Progenitor cell of endocrine pancreas (in vitro differentiated cells): ENCODE measurements around the gene TNFRSF18. TPM values are rescaled to one million over a fixed set of nuclear protein-coding genes. Genes with fewer than 3 reads are reported as not detected.

Experiments used
- DNase-seq: peaks from one replicate; pipeline ENCODE4 v3.0.0; 2021; ENCODE audit warnings: low spot score; ENCODE audit not compliant: unreplicated experiment
- H3K27ac Mint-ChIP-seq: 2 replicates; pipeline ENCODE4 v1.8.0; 2021; ENCODE audit warnings: mild to moderate bottlenecking, moderate library complexity, mixed read lengths
- H3K27me3 Mint-ChIP-seq: 2 replicates; pipeline ENCODE4 v1.8.0; 2021; ENCODE audit warnings: mixed read lengths
- H3K36me3 Mint-ChIP-seq: 2 replicates; pipeline ENCODE4 v1.8.0; 2022; ENCODE audit warnings: mixed read lengths; ENCODE audit not compliant: insufficient read depth
- H3K4me1 Mint-ChIP-seq: 2 replicates; pipeline ENCODE4 v1.8.0; 2021; ENCODE audit warnings: low read depth, mixed read lengths
- H3K4me3 Mint-ChIP-seq: 2 replicates; pipeline ENCODE4 v1.8.0; 2021; ENCODE audit warnings: low read depth, mild to moderate bottlenecking, moderate library complexity, mixed read lengths
- H3K9me3 Mint-ChIP-seq: 2 replicates; pipeline ENCODE4 v1.8.0; 2021; ENCODE audit warnings: low read depth, mixed read lengths
- CTCF ChIP-seq: fragments of 200-600 bp; sonication (generic); IDR thresholded peaks from one replicate; pipeline ENCODE4 v1.5.0; 2021; ENCODE audit warnings: antibody characterized with exemption, mild to moderate bottlenecking; ENCODE audit not compliant: unreplicated experiment
- total RNA-seq: library from RNA; stranded (reverse); gene quantifications from 2 replicates; pipeline ENCODE4 v1.2.1, GENCODE V29; 2021

The TNFRSF18 gene
- total RNA-seq, 1 donor from 2014 or later: 0.48 TPM

DNA sequence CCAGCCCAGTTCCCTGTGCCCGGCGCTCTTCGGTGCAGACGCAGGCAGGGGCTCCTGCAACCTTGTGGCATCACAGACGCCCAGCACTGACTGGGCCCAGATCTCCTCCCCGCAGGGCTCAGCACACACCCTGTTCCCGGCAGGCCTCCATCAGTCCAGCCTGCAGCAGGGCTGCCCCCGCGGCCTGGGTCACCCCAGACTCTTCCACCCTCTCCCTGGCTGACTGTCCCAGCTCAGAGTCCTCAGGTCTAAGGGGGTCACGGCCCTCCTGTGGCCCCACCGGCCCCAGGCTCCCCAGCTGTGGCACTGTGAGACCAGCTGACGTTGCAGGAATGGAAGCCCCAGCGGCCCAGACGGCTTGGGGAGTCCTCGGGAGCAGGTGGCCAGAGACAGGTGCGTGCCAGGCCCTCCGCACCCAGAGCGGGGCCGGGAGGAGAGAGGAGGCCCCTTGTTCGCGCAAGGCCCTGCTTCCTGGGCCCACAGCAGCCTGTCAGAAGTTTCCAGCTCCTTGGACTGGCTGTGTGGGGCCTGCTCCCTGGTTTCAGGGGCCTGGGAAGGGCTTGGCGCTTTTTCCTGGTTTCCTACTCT, 29.9 kb upstream of the TNFRSF18 start:
- H3K27ac Mint-ChIP-seq: no peak overlapping the region
- TF ChIP-seq CTCF: no peak
- peaks cover 3% of the 10 kb centered on the region for H3K9me3 Mint-ChIP-seq
- DNase-seq: no peak
- H3K4me3 Mint-ChIP-seq: no peak overlapping the region
- peaks cover 11% of the 10 kb centered on the region for H3K36me3 Mint-ChIP-seq
- H3K4me1 Mint-ChIP-seq: peaks cover 9% of the 10 kb centered on the region
- H3K27me3 Mint-ChIP-seq: no peaks in the 10 kb centered on the region

DNA sequence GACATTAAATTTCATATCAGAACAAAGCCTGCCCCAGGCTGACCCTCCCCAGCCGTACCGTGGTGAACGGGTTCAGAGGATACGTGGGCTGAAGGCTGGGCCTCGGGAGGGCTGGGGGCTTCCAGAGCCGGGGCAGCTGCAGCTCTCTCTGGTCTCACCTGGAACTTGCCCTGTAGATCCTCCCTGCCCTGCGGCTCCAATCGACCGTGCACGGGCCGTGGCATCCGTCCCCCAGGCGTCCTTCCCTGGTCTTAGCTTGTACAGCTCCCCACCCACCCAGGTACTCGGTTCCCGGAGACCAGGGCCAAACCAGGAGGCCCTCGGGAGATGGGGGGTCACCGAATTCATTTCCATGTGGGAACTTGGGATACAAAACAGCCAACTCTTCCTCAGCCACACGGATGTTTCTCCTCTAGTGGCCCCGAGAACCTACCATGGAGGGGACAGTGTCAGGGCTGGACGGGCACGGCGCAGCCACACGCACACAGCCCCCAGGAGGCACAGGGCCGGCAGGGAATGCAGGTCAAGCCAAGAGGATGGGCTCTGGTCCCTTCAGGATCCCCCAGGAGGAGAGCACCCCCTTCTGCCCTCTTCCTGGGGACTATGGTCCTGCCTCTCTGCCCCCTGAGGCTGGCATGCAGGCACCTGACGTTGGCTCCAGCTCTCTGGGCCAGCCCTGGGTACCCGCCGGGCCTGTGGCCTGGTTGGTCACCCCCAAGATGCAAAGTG, 28.8 kb upstream of the TNFRSF18 start:
- H3K27me3 Mint-ChIP-seq: no peaks in the 10 kb centered on the region
- H3K4me3 Mint-ChIP-seq: no peak overlapping the region
- H3K9me3 Mint-ChIP-seq: peaks cover 3% of the 10 kb centered on the region
- no peak for TF ChIP-seq CTCF
- H3K4me1 Mint-ChIP-seq: peaks cover 15% of the 10 kb centered on the region
- no peak overlapping the region for H3K27ac Mint-ChIP-seq
- no peak for DNase-seq
- peaks cover 11% of the 10 kb centered on the region for H3K36me3 Mint-ChIP-seq

DNA sequence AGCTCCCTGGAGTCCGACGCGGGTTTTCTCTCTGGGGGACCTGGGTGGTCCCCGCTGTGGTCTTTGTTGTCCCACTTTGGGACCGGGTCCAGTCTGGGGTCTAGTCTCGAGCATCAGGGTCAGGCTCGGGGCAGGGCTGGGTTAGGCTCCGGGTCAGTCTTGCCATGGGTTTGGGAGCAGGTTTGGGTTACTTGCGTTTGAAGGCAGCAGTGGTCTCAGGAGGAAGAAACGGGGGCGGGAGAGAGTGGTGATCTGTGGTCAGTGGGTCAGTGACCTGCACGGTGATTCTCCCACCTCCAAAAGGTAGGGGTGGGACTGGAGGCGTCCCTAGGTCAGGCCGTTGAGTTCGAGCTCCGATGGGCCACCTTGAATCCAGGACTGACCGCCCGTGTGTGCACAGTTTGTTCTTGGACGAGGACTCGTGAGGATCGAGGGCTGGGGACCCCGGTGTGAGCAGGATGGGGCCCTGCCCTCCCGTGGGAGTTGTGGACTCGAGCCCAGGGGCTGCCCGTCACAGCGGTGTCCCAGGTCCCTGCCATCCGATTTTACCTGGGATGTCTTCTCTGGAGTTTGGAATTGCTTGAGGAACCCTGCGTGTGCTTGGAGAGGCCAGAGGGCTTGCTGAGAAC, 27.9 kb upstream of the TNFRSF18 start:
- Mint-ChIP-seq H3K36me3 (peaks cover 13% of the 10 kb centered on the region), H3K4me1 (peaks cover 16% of the 10 kb centered on the region), H3K27me3 (no peaks in the 10 kb centered on the region), H3K27ac (peak overlapping the region; percentile 90), H3K9me3 (peaks cover 3% of the 10 kb centered on the region), H3K4me3 (peak overlapping the region; percentile 16)
- TF ChIP-seq CTCF: no peak
- no peak for DNase-seq

DNA sequence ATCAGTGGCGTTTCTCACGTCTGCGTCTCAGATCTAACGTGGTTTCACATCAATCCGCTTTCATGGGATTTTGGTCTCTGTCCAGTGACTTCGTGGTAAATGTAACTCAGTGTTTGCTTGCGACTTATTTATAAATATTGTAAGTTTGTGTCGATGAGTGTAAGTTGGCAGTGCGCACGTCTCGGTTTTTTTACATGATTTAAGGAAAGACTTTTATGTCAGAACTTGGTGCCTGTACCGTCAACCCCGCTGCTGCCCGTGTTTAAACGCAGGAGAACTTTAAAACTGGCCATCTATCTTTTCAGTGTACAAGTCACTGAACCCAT, 27.1 kb upstream of the TNFRSF18 start:
- Mint-ChIP-seq H3K27me3 (no peaks in the 10 kb centered on the region), H3K9me3 (peaks cover 3% of the 10 kb centered on the region), H3K36me3 (peaks cover 13% of the 10 kb centered on the region), H3K4me1 (peaks cover 16% of the 10 kb centered on the region), H3K4me3 (peak overlapping the region; percentile 65), H3K27ac (peak overlapping the region; percentile 90)
- no peak for DNase-seq
- no peak for TF ChIP-seq CTCF

- H3K4me1 Mint-ChIP-seq: peaks cover 16% of the 10 kb centered on the region
- TF ChIP-seq CTCF: no peak
- H3K27ac Mint-ChIP-seq: peak overlapping the region; percentile 90
- peaks cover 13% of the 10 kb centered on the region for H3K36me3 Mint-ChIP-seq
- H3K27me3 Mint-ChIP-seq: no peaks in the 10 kb centered on the region
- H3K4me3 Mint-ChIP-seq: peak overlapping the region; percentile 65
- DNase-seq: no peak
- peaks cover 3% of the 10 kb centered on the region for H3K9me3 Mint-ChIP-seq
These were observed 26.6 kb upstream of the TNFRSF18 start for GRCh38 chr1:1232796-1233566.
